ENCODE results near the gene MAPK1.

DNA sequence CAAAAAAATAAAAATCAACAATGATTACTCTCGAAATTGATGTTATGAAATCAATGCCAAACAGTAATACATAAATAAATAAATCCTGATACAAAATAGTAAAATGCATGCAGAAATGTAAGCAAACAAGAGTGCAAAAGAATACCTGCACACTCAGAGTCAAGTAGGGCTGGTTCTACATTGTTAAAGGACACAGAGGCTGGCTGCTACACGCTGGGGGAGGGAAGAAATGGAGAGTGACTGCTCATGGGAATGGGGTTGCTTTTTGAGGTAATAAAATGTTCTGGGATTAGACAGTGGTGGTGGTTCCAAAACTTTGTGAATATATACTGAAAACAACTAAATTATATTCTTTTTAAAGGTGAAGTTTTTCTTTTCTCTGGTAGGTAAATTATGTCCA, 32.1 kb downstream of the MAPK1 start:
- TF ChIP-seq, protein P1, sequence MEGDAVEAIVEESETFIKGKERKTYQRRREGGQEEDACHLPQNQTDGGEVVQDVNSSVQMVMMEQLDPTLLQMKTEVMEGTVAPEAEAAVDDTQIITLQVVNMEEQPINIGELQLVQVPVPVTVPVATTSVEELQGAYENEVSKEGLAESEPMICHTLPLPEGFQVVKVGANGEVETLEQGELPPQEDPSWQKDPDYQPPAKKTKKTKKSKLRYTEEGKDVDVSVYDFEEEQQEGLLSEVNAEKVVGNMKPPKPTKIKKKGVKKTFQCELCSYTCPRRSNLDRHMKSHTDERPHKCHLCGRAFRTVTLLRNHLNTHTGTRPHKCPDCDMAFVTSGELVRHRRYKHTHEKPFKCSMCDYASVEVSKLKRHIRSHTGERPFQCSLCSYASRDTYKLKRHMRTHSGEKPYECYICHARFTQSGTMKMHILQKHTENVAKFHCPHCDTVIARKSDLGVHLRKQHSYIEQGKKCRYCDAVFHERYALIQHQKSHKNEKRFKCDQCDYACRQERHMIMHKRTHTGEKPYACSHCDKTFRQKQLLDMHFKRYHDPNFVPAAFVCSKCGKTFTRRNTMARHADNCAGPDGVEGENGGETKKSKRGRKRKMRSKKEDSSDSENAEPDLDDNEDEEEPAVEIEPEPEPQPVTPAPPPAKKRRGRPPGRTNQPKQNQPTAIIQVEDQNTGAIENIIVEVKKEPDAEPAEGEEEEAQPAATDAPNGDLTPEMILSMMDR (IDR thresholded peaks at IDR 0.05; ENCODE audit: insufficient read depth, low read length, poor library complexity, severe bottlenecking), result no peak
- TF ChIP-seq EZH2phosphoT487 (conservative IDR thresholded peaks at IDR 0.05; ENCODE audit: low read length), result no peak
